Tibial nerve (tissue), 3 donors: ENCODE results near the gene IER5.

ENCODE experiments used
- POLR2A ChIP-seq, 2 donors: fragments of 450-650 bp; IDR thresholded peaks; one replicate each; pipeline ENCODE4 v1.6.1; 2017; ENCODE audit warnings: antibody characterized with exemption in 2 of 2, mild to moderate bottlenecking in 2 of 2, moderate library complexity in 2 of 2
- TF ChIP-seq, protein P1 (sequence below), 5 experiments: fragments of 200-600 bp in 3 of 5; fragments of 450-650 bp in 2 of 5; sonication (generic) in 3 of 5; IDR thresholded peaks; one replicate each; pipeline ENCODE4 v1.5.1; 2016 to 2019; ENCODE audit warnings: antibody characterized with exemption in 5 of 5, mild to moderate bottlenecking in 3 of 5, moderate library complexity in 2 of 5

GRCh38 chr1:181061487-181061886 lies 27.0 kb upstream of the IER5 start:
- TF ChIP-seq, protein P1, sequence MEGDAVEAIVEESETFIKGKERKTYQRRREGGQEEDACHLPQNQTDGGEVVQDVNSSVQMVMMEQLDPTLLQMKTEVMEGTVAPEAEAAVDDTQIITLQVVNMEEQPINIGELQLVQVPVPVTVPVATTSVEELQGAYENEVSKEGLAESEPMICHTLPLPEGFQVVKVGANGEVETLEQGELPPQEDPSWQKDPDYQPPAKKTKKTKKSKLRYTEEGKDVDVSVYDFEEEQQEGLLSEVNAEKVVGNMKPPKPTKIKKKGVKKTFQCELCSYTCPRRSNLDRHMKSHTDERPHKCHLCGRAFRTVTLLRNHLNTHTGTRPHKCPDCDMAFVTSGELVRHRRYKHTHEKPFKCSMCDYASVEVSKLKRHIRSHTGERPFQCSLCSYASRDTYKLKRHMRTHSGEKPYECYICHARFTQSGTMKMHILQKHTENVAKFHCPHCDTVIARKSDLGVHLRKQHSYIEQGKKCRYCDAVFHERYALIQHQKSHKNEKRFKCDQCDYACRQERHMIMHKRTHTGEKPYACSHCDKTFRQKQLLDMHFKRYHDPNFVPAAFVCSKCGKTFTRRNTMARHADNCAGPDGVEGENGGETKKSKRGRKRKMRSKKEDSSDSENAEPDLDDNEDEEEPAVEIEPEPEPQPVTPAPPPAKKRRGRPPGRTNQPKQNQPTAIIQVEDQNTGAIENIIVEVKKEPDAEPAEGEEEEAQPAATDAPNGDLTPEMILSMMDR (IDR thresholded peaks at IDR 0.05) = no peak
- no peak for TF ChIP-seq POLR2A (IDR thresholded peaks at IDR 0.05)
